Neural cell (in vitro differentiated cells): ENCODE measurements around the gene FAXDC2. TPM values are rescaled to one million over a fixed set of nuclear protein-coding genes. Genes with fewer than 3 reads are reported as not detected.

Source experiments
- H2AFZ ChIP-seq: fragments of 200-600, 300-800 bp; sonication (generic), shearing (Covaris generic); 2 replicates; pipeline ENCODE4 v1.6.0; 2014; ENCODE audit warnings: low read depth, mild to moderate bottlenecking, antibody characterized with exemption, low read length, moderate library complexity
- H3F3A ChIP-seq: fragments of 200-600 bp; shearing (Covaris generic); 2 replicates; pipeline ENCODE4 v1.6.1; 2016; ENCODE audit warnings: mild to moderate bottlenecking, moderate library complexity, mixed read lengths, antibody characterized with exemption, low read length; ENCODE audit not compliant: insufficient read depth, poor library complexity, severe bottlenecking
- H3K27ac ChIP-seq: fragments of 200-600, 300-800 bp; sonication (generic), shearing (Covaris generic); 2 replicates; pipeline ENCODE4 v1.5.1; 2014; ENCODE audit warnings: mild to moderate bottlenecking, low read length, moderate library complexity
- H3K27me3 ChIP-seq: fragments of 300-800, 200-600 bp; sonication (generic), shearing (Covaris generic); 2 replicates; pipeline ENCODE4 v1.6.0; 2014; ENCODE audit warnings: mild to moderate bottlenecking, low read depth, low read length, moderate library complexity; ENCODE audit not compliant: insufficient read depth
- H3K36me3 ChIP-seq: fragments of 300-800, 200-600 bp; sonication (generic), shearing (Covaris generic); 2 replicates; pipeline ENCODE4 v1.5.1; 2014; ENCODE audit warnings: mild to moderate bottlenecking, antibody characterized with exemption, low read length, moderate library complexity; ENCODE audit not compliant: insufficient read depth
- H3K4me2 ChIP-seq: fragments of 300-800, 200-600 bp; sonication (generic), shearing (Covaris generic); 2 replicates; pipeline ENCODE4 v1.6.0; 2014; ENCODE audit warnings: mild to moderate bottlenecking, low read length
- H3K4me3 ChIP-seq: fragments of 300-800, 200-600 bp; sonication (generic), shearing (Covaris generic); 2 replicates; pipeline ENCODE4 v1.5.1; 2014; ENCODE audit warnings: mild to moderate bottlenecking, low read length, moderate library complexity
- H3K79me2 ChIP-seq: fragments of 200-600 bp; shearing (Covaris generic); replicated peaks from 2 replicates; pipeline ENCODE4 v1.6.0; 2014; ENCODE audit warnings: mild to moderate bottlenecking, low read length, moderate library complexity; ENCODE audit not compliant: insufficient read depth
- H3K9ac ChIP-seq: fragments of 300-800, 200-600 bp; sonication (generic), shearing (Covaris generic); 2 replicates; pipeline ENCODE4 v1.6.1; 2016; ENCODE audit warnings: mild to moderate bottlenecking, low read length, mixed read lengths
- H3K9me2 ChIP-seq: fragments of 200-600 bp; shearing (Covaris generic); 2 replicates; pipeline ENCODE4 v1.6.1; 2016; ENCODE audit warnings: mild to moderate bottlenecking, low read length, mixed read lengths; ENCODE audit not compliant: insufficient read depth
- H3K9me3 ChIP-seq: fragments of 200-600, 300-800 bp; sonication (generic), shearing (Covaris generic); 2 replicates; pipeline ENCODE4 v1.6.1; 2016; ENCODE audit warnings: mild to moderate bottlenecking, mixed run types, low read length, moderate library complexity, mixed read lengths
- H4K20me1 ChIP-seq: fragments of 200-600 bp; shearing (Covaris generic); 2 replicates; pipeline ENCODE4 v1.6.1; 2016; ENCODE audit warnings: mild to moderate bottlenecking, mixed run types; ENCODE audit not compliant: insufficient read depth
- EP300 ChIP-seq: fragments of 450-650 bp; conservative IDR thresholded peaks from 2 replicates; pipeline ENCODE4 v1.6.1; 2014; ENCODE audit warnings: antibody characterized with exemption, mild to moderate bottlenecking, moderate library complexity; ENCODE audit not compliant: poor library complexity, severe bottlenecking
- EZH2 ChIP-seq: fragments of 200-600, 300-800 bp; shearing (Covaris generic), sonication (generic); IDR thresholded peaks from 2 replicates; pipeline ENCODE4 v1.6.1; 2014; ENCODE audit warnings: antibody characterized with exemption, low read length, borderline replicate concordance, mild to moderate bottlenecking; ENCODE audit not compliant: insufficient read depth, poor library complexity, severe bottlenecking
- MXI1 ChIP-seq: fragments of 450-650 bp; conservative IDR thresholded peaks from 2 replicates; pipeline ENCODE4 v1.6.1; 2014; ENCODE audit warnings: antibody characterized with exemption, mild to moderate bottlenecking; ENCODE audit not compliant: poor library complexity, severe bottlenecking
- POLR2AphosphoS5 ChIP-seq: IDR thresholded peaks from 2 replicates; pipeline ENCODE4 v1.6.1; 2012
- RAD21 ChIP-seq: fragments of 450-650 bp; conservative IDR thresholded peaks from 2 replicates; pipeline ENCODE4 v1.6.1; 2014; ENCODE audit warnings: antibody characterized with exemption, mild to moderate bottlenecking, moderate library complexity
- SMC3 ChIP-seq: fragments of 450-650 bp; conservative IDR thresholded peaks from 2 replicates; pipeline ENCODE4 v1.6.1; 2014; ENCODE audit warnings: antibody characterized with exemption, mild to moderate bottlenecking, moderate library complexity; ENCODE audit not compliant: poor library complexity
- TAF1 ChIP-seq: IDR thresholded peaks from 2 replicates; pipeline ENCODE4 v1.6.1; 2012; ENCODE audit warnings: low read depth
- polyA plus RNA-seq: library from polyadenylated mRNA; depleted of rRNA; stranded (reverse); fragments of >200 nt; gene quantifications from 2 replicates; pipeline ENCODE4 v1.2.3, GENCODE V29; 2014
- TF ChIP-seq, protein P1 (sequence below): fragments of 450-650 bp; IDR thresholded peaks from 2 replicates; pipeline ENCODE4 v1.5.1; 2014; ENCODE audit warnings: antibody characterized with exemption, mild to moderate bottlenecking, moderate library complexity; ENCODE audit not compliant: poor library complexity, severe bottlenecking
- TF ChIP-seq, protein P2 (sequence below): IDR thresholded peaks from 2 replicates; pipeline ENCODE4 v1.6.1; 2012; ENCODE audit warnings: borderline replicate concordance

The FAXDC2 gene
- polyA plus RNA-seq, 1 donor from 2014 or later = 0.12 TPM

DNA sequence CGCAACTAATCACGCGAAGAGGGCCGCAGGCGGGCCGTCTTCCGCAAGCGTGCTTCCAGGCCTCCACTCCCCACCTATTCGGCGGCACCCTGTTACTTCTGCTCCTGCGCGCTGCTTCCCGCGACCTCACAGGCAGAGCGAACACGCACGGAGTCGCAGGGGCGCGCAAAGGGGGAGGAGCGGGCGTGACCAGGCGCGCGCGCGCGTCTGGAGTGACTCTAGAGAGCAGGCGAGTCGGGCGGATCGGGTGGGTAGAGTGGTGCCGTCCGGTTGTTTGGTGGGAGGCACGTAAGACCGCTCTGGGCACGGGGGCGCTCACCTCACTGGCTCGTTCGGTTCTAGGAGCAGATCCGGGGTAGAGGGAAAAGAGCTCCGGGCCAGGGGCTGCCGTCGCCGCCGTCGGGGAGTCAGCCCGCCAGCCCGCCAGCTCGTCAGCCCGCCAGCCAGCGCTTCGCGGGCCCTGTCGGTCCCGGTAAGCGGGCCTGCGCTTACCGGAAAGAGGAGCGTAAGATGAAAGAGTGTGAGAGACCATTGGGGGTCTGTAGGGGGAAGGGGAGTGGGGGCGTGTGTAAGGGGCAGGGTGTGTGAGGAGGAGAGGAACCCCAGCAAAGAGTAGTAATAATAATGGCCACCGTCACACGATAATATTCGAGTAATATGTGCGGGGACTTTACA lies 8.0 kb upstream of the FAXDC2 start, which contains the start of gene CNOT8:
Gene CNOT8 (plus strand): TSS at position 331 of the 675 bp plus-strand sequence. CDS start 4,652 bp downstream, outside the sequence.
- peak within 1 kb of the TSS; percentile 78 for H3K4me3 ChIP-seq
- no peaks in the 10 kb centered on the region for H4K20me1 ChIP-seq
- no peaks in the 10 kb centered on the region for H3K36me3 ChIP-seq
- peaks cover 5% of the 10 kb centered on the region for H3F3A ChIP-seq
- H3K9ac ChIP-seq = peak within 1 kb of the TSS; percentile 96
- no peaks in the 10 kb centered on the region for H3K9me2 ChIP-seq
- peaks cover 47% of the 10 kb centered on the region for H3K79me2 ChIP-seq
- no peaks in the 10 kb centered on the region for H3K9me3 ChIP-seq
- H3K27me3 ChIP-seq = no peaks in the 10 kb centered on the region
- peak within 1 kb of the TSS; percentile 94 for H3K4me2 ChIP-seq
- TF ChIP-seq POLR2AphosphoS5 (peak; percentile 98), EP300 (no peak), RAD21 (peak; percentile 7), EZH2 (no peak), MXI1 (peak; percentile 35), SMC3 (peak; percentile 31), TAF1 (peak; percentile 86)
- TF ChIP-seq, protein P1, sequence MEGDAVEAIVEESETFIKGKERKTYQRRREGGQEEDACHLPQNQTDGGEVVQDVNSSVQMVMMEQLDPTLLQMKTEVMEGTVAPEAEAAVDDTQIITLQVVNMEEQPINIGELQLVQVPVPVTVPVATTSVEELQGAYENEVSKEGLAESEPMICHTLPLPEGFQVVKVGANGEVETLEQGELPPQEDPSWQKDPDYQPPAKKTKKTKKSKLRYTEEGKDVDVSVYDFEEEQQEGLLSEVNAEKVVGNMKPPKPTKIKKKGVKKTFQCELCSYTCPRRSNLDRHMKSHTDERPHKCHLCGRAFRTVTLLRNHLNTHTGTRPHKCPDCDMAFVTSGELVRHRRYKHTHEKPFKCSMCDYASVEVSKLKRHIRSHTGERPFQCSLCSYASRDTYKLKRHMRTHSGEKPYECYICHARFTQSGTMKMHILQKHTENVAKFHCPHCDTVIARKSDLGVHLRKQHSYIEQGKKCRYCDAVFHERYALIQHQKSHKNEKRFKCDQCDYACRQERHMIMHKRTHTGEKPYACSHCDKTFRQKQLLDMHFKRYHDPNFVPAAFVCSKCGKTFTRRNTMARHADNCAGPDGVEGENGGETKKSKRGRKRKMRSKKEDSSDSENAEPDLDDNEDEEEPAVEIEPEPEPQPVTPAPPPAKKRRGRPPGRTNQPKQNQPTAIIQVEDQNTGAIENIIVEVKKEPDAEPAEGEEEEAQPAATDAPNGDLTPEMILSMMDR = peak; percentile 17
- TF ChIP-seq, protein P2, sequence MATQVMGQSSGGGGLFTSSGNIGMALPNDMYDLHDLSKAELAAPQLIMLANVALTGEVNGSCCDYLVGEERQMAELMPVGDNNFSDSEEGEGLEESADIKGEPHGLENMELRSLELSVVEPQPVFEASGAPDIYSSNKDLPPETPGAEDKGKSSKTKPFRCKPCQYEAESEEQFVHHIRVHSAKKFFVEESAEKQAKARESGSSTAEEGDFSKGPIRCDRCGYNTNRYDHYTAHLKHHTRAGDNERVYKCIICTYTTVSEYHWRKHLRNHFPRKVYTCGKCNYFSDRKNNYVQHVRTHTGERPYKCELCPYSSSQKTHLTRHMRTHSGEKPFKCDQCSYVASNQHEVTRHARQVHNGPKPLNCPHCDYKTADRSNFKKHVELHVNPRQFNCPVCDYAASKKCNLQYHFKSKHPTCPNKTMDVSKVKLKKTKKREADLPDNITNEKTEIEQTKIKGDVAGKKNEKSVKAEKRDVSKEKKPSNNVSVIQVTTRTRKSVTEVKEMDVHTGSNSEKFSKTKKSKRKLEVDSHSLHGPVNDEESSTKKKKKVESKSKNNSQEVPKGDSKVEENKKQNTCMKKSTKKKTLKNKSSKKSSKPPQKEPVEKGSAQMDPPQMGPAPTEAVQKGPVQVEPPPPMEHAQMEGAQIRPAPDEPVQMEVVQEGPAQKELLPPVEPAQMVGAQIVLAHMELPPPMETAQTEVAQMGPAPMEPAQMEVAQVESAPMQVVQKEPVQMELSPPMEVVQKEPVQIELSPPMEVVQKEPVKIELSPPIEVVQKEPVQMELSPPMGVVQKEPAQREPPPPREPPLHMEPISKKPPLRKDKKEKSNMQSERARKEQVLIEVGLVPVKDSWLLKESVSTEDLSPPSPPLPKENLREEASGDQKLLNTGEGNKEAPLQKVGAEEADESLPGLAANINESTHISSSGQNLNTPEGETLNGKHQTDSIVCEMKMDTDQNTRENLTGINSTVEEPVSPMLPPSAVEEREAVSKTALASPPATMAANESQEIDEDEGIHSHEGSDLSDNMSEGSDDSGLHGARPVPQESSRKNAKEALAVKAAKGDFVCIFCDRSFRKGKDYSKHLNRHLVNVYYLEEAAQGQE = peak; percentile 68
- H3K27ac ChIP-seq = peak within 1 kb of the TSS; percentile 99
- peak within 1 kb of the TSS; percentile 98 for H2AFZ ChIP-seq

DNA sequence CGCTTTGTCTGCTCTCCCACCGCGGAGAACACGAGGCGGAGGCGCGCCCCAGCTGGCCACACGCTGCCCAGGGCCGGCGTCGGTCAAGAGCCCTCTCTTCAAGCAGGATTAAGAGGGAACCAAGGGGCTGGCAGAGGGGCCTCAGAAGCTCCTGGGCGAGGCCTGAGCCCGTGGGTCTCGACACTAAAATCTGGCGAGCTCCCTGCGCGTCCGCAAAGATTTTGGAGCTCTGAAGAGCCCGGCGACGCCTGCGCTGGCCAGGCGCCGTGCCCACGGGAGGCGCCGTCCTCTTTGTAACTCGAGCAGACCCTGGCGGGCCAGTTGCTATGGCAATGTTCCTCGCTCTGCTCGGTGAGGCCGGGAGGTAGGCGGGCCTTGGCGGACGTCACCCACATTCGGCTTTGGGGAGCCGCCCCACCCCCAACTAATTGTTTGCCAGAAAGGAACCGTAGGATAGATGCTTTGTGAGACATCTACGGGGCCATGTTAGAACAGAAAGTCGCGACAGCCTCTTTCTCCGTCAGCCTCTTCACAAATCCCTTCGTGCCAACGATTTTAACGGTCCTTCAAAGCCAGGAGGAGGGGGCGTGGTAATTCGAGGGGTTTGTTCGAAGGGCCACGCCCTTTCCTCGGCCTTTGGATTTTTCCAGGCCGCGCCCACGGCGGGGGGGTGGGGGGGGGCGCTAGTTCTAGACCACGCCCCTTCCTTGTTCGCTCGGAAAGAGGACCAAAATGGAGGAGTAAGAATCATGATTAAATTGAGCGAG lies 7.3 kb upstream of the FAXDC2 start:
- H3K4me2 ChIP-seq = peak overlapping the region; percentile 94
- H3K79me2 ChIP-seq = peaks cover 40% of the 10 kb centered on the region
- peaks cover 5% of the 10 kb centered on the region for H3F3A ChIP-seq
- no peaks in the 10 kb centered on the region for H4K20me1 ChIP-seq
- no peaks in the 10 kb centered on the region for H3K9me2 ChIP-seq
- no peaks in the 10 kb centered on the region for H3K36me3 ChIP-seq
- TF ChIP-seq SMC3 (peak; percentile 23), EP300 (peak; percentile 66), MXI1 (peak; percentile 83), RAD21 (peak; percentile 47), POLR2AphosphoS5 (peak; percentile 85), TAF1 (peak; percentile 33), EZH2 (no peak)
- TF ChIP-seq, protein P2 = peak; percentile 32
- TF ChIP-seq, protein P1 = peak; percentile 52
- no peaks in the 10 kb centered on the region for H3K9me3 ChIP-seq
- peak overlapping the region; percentile 99 for H3K27ac ChIP-seq
- peak overlapping the region; percentile 96 for H3K9ac ChIP-seq
- H3K27me3 ChIP-seq = no peaks in the 10 kb centered on the region
- H2AFZ ChIP-seq = peak overlapping the region; percentile 98
- peak overlapping the region; percentile 78 for H3K4me3 ChIP-seq
